Upper lobe of left lung (tissue), 6 donors: ENCODE data around the gene GAMT. TPM values are rescaled to one million over a fixed set of nuclear protein-coding genes. Genes with fewer than 3 reads are reported as not detected.

Experiments
- ATAC-seq, 2 donors: fragments of 200-7000 bp; cut with Tn5 transposase; one replicate each; pipeline ENCODE4 v1.9.1; 2022; ENCODE audit warnings: mild to moderate bottlenecking in 2 of 2, moderate library complexity in 2 of 2; ENCODE audit not compliant: low FRiP score in 2 of 2
- DNase-seq, 2 donors: peaks; one replicate each; pipeline ENCODE4 v3.0.0-alpha.2; 2019 to 2020
- H3K27ac ChIP-seq, 4 donors: fragments of 200-600 bp; sonication (generic); one replicate each; pipeline ENCODE4 v1.5.1; 2016 to 2019
- H3K27me3 ChIP-seq, 4 donors: fragments of 200-600 bp; sonication (generic); one replicate each; pipeline ENCODE4 v1.5.1; 2017 to 2019
- H3K36me3 ChIP-seq, 4 donors: fragments of 200-600 bp; sonication (generic); one replicate each; pipeline ENCODE4 v1.5.1; 2016 to 2019
- H3K4me1 ChIP-seq, 4 donors: fragments of 200-600 bp; sonication (generic); one replicate each; pipeline ENCODE4 v1.5.1; 2018 to 2019
- H3K4me3 ChIP-seq, 4 donors: fragments of 200-600 bp; sonication (generic); one replicate each; pipeline ENCODE4 v1.5.1; 2017 to 2019; ENCODE audit warnings: mild to moderate bottlenecking in 2 of 4, moderate library complexity in 1 of 4
- H3K9me3 ChIP-seq, 4 donors: fragments of 200-600 bp; sonication (generic); one replicate each; pipeline ENCODE4 v1.5.1; 2018 to 2019
- CTCF ChIP-seq, 6 experiments: fragments of 450-650 bp in 4 of 6; fragments of 200-600 bp in 2 of 6; sonication (generic) in 2 of 6; IDR thresholded peaks; one replicate each; pipeline ENCODE4 v1.5.1; 2016 to 2019; ENCODE audit warnings: antibody characterized with exemption in 6 of 6
- EP300 ChIP-seq, 4 donors: sonication (generic); formaldehyde crosslinking; IDR thresholded peaks; one replicate each; pipeline ENCODE4 v1.5.1; 2017; ENCODE audit warnings: antibody characterized with exemption in 4 of 4, control low read depth in 2 of 4
- POLR2A ChIP-seq, 4 donors: fragments of 450-650 bp; IDR thresholded peaks; one replicate each; pipeline ENCODE4 v1.5.1; 2016 to 2017; ENCODE audit warnings: antibody characterized with exemption in 4 of 4, mild to moderate bottlenecking in 2 of 4
- POLR2AphosphoS5 ChIP-seq, 2 donors: sonication (generic); formaldehyde crosslinking; IDR thresholded peaks; one replicate each; pipeline ENCODE4 v1.5.1; 2017; ENCODE audit warnings: antibody characterized with exemption in 2 of 2
- WGBS, 2 donors: methylation state at CpG; one replicate each; pipeline ENCODE4 v1.1.5; 2017 to 2018; 5-methylcytosine and 5-hydroxymethylcytosine counted together
- total RNA-seq, 6 donors: library from RNA; depleted of rRNA in 4 of 6; stranded (reverse); fragments of >200 nt in 4 of 6; gene quantifications; one replicate each; pipeline versions ENCODE4 v1.1.0 to v1.2.1, GENCODE V29; 2016 to 2021
- donor health status: DM: no; HTN: no; CAD: no; lungs with moderate emphysema.
- donor health status: DM: no; HTN: yes; CAD: no; lungs with severe emphysema.

The GAMT gene
- total RNA-seq, 6 donors from 2014 or later = 4.0 to 12.1 (median 8.1) TPM

DNA sequence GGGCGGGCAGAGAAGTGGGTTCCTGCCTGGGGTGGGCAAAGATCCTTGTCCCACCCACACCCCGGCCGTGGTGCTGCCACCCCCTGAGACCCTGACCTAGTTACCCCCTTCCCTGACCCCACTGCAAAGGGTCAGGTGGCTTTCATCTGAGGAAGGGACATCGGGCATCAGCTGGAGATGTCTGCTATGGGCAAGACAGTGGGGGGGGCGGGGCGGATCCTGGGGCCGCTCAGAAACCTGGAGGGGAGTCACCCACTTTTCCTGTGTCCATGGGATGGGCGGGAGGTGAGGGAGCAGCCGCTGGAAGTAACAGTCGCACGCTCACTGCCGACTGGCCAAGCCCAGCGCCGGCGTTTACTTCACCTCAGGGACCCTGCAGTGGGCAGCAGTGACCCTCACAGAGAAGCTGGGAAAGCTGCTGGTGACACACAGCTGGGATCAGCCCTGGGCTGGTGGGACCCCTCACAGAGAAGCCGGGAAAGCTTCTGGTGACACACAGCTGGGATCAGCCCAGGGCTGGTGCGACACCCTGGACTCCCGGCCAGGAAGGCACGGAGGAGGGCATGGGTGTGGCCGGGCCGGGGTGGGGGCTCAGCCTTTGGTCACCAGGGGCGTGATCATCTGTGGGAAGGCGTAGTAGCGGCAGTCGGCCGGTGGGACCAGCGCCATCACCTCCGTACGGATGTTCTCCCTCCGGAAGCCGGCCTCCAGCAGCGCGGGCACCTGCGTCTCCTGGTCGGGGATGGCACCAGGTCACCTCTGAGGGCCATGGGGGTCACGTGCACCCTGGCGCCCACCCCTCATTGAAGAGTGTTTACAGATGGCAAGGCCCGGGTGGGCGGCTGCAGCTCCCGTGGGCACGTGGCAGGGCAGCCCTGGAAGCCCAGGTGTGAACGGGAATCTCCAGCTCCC is 4.3 kb downstream of the GAMT start:
- H3K4me3 ChIP-seq = no peak overlapping the region
- WGBS, 2 donors = 73 to 74% methylated on average over 26 to 34 of the region's 42 CpGs
- ATAC-seq = no peak

GRCh38 chr19:1396019-1396767 is 5.1 kb downstream of the GAMT start:
- no peak for TF ChIP-seq CTCF (IDR thresholded peaks at IDR 0.05)
- TF ChIP-seq EP300 (IDR thresholded peaks at IDR 0.05) = no peak
- TF ChIP-seq POLR2AphosphoS5 (IDR thresholded peaks at IDR 0.05) = no peak
- TF ChIP-seq POLR2A (IDR thresholded peaks at IDR 0.05) = no peak
- peak in 1 of 2 donors; percentile 10 for ATAC-seq
- Histone ChIP-seq H3K27me3 (peaks cover 0 to 11% (median 4%) of the 10 kb centered on the region in 4 donors), H3K27ac (no peak overlapping the region), H3K4me3 (no peak overlapping the region), H3K9me3 (no peaks in the 10 kb centered on the region), H3K36me3 (peaks cover 5 to 42% (median 32%) of the 10 kb centered on the region in 4 donors), H3K4me1 (peaks cover 10 to 25% (median 15%) of the 10 kb centered on the region in 4 donors)
- 54 to 55% methylated on average over 19 to 24 of the region's 25 CpGs for WGBS, 2 donors
- no peak for DNase-seq

More for the DNA sequence above, 4.3 kb downstream of the GAMT start:
- H3K36me3 ChIP-seq = peaks cover 3 to 33% (median 27%) of the 10 kb centered on the region in 4 donors
- H3K27ac ChIP-seq = no peak overlapping the region
- peak in 1 of 2 donors; percentile 81 for DNase-seq
- no peaks in the 10 kb centered on the region for H3K9me3 ChIP-seq
- peaks cover 0 to 16% (median 5%) of the 10 kb centered on the region in 4 donors for H3K27me3 ChIP-seq
- peaks cover 11 to 33% (median 22%) of the 10 kb centered on the region in 4 donors for H3K4me1 ChIP-seq
- no peak for TF ChIP-seq CTCF (IDR thresholded peaks at IDR 0.05)
- TF ChIP-seq POLR2A (IDR thresholded peaks at IDR 0.05) = no peak
- no peak for TF ChIP-seq POLR2AphosphoS5 (IDR thresholded peaks at IDR 0.05)
- no peak for TF ChIP-seq EP300 (IDR thresholded peaks at IDR 0.05)

- TF ChIP-seq EP300 (IDR thresholded peaks at IDR 0.05) (no peak), POLR2AphosphoS5 (IDR thresholded peaks at IDR 0.05) (no peak), CTCF (IDR thresholded peaks at IDR 0.05) (no peak), POLR2A (IDR thresholded peaks at IDR 0.05) (no peak)
- peaks cover 13 to 50% (median 40%) of the 10 kb centered on the region in 4 donors for H3K36me3 ChIP-seq
- H3K4me3 ChIP-seq = no peak overlapping the region
- H3K4me1 ChIP-seq = peaks cover 2 to 17% (median 8%) of the 10 kb centered on the region in 4 donors
- peaks cover 0 to 5% (median 0%) of the 10 kb centered on the region in 4 donors for H3K27me3 ChIP-seq
- no peak overlapping the region for H3K27ac ChIP-seq
- no peaks in the 10 kb centered on the region for H3K9me3 ChIP-seq
- ATAC-seq (no peak), DNase-seq (peak in 1 of 2 donors; percentile 84)
- WGBS, 2 donors = 89 to 90% methylated on average over 14 to 44 of the region's 52 CpGs
Observed at GRCh38 chr19:1395194-1396018, 5.9 kb downstream of the GAMT start.
